SK-N-SH (cell line): ENCODE results near the gene DEAF1. TPM values are rescaled to one million over a fixed set of nuclear protein-coding genes. Genes with fewer than 3 reads are reported as not detected.

Source experiments
- CTCF ChIA-PET: fragments of 300-600, 350-600 bp; formaldehyde crosslinking; extraction: SDS; loops from one replicate; lab custom pipeline; 2021; lab: Yijun Ruan, JAX
- POLR2A ChIA-PET: fragments of 350-600 bp; sonication (Branson Sonifier 250); formaldehyde crosslinking; extraction: SDS; loops from one replicate; lab custom pipeline; 2020; ENCODE audit warnings: antibody characterized with exemption, inconsistent platforms; lab: Yijun Ruan, JAX
- DNase-seq: peaks from one replicate; pipeline ENCODE4 v3.0.0; 2012
- H2AFZ ChIP-seq: fragments of 200-600 bp; sonication (generic); 2 replicates; pipeline ENCODE4 v1.8.1; 2016; ENCODE audit warnings: antibody characterized with exemption, mild to moderate bottlenecking, low read depth
- H3F3A ChIP-seq: fragments of 200-600 bp; sonication (generic); replicated peaks from 2 replicates; pipeline ENCODE3; 2016; ENCODE audit warnings: antibody characterized with exemption, mild to moderate bottlenecking; ENCODE audit not compliant: insufficient read depth
- H3K27ac ChIP-seq, 2 experiments: fragments of 200-500 bp in 1 of 2; fragments of 200-600 bp in 1 of 2; sonication (Bioruptor generic) in 1 of 2; sonication (generic), shearing (Covaris generic) in 1 of 2; 2 replicates each; pipeline versions ENCODE4 v1.5.1 to v1.6.1; 2014 to 2016; ENCODE audit warnings: low read depth in 2 of 2, inconsistent platforms in 1 of 2, low read length in 1 of 2, mild to moderate bottlenecking in 1 of 2, mixed read lengths in 1 of 2
- H3K27me3 ChIP-seq: fragments of 200-600 bp; sonication (generic), shearing (Covaris generic); 2 replicates; pipeline ENCODE4 v1.6.1; 2016; ENCODE audit warnings: mixed run types; ENCODE audit not compliant: insufficient read depth
- H3K36me3 ChIP-seq, 2 experiments: fragments of 200-500 bp in 1 of 2; fragments of 200-600 bp in 1 of 2; sonication (Bioruptor generic) in 1 of 2; sonication (generic) in 1 of 2; replicated peaks in 1 of 2; 2 replicates each; pipeline versions ENCODE3 to v1.5.1; 2014 to 2016; ENCODE audit warnings: low read length in 1 of 2, mild to moderate bottlenecking in 1 of 2; ENCODE audit not compliant: insufficient read depth in 2 of 2, control insufficient read depth in 1 of 2
- H3K4me1 ChIP-seq, 2 experiments: fragments of 200-500 bp in 1 of 2; fragments of 200-600 bp in 1 of 2; sonication (Bioruptor generic) in 1 of 2; sonication (generic), shearing (Covaris generic) in 1 of 2; 2 replicates each; pipeline versions ENCODE4 v1.5.1 to v1.6.1; 2014 to 2016; ENCODE audit warnings: low read depth in 1 of 2, low read length in 1 of 2, mixed run types in 1 of 2; ENCODE audit not compliant: insufficient read depth in 2 of 2, control insufficient read depth in 1 of 2
- H3K4me2 ChIP-seq: fragments of 200-600 bp; sonication (generic), shearing (Covaris generic); 2 replicates; pipeline ENCODE4 v1.6.1; 2017; ENCODE audit warnings: mixed run types
- H3K4me3 ChIP-seq, 2 experiments: fragments of 200-500 bp in 1 of 2; fragments of 200-600 bp in 1 of 2; sonication (Bioruptor generic) in 1 of 2; sonication (generic), shearing (Covaris generic) in 1 of 2; 2 replicates each; pipeline versions ENCODE4 v1.5.1 to v1.8.1; 2014 to 2016; ENCODE audit warnings: low read depth in 2 of 2, inconsistent platforms in 1 of 2, low read length in 1 of 2, mild to moderate bottlenecking in 1 of 2, mixed read lengths in 1 of 2, moderate library complexity in 1 of 2
- H3K79me2 ChIP-seq: fragments of 200-600 bp; sonication (generic); 2 replicates; pipeline ENCODE4 v1.8.1; 2017; ENCODE audit warnings: mild to moderate bottlenecking; ENCODE audit not compliant: insufficient read depth
- H3K9ac ChIP-seq: fragments of 200-600 bp; sonication (generic); 2 replicates; pipeline ENCODE4 v1.6.1; 2017; ENCODE audit warnings: mixed run types
- H3K9me2 ChIP-seq: fragments of 200-600 bp; sonication (generic); 2 replicates; pipeline ENCODE4 v1.6.1; 2017; ENCODE audit warnings: mixed run types
- H3K9me3 ChIP-seq: fragments of 200-600 bp; sonication (generic); 2 replicates; pipeline ENCODE4 v1.6.1; 2017; ENCODE audit warnings: mixed run types, mild to moderate bottlenecking, moderate library complexity
- H4K20me1 ChIP-seq: fragments of 200-600 bp; sonication (generic); 2 replicates; pipeline ENCODE4 v1.6.1; 2017; ENCODE audit warnings: mild to moderate bottlenecking, mixed run types; ENCODE audit not compliant: insufficient read depth
- CHD2 ChIP-seq: fragments of 150-350 bp; IDR thresholded peaks from 2 replicates; pipeline ENCODE4 v1.6.1; 2018; ENCODE audit warnings: low read length; ENCODE audit not compliant: partially characterized antibody
- CTCF ChIP-seq: fragments of 200-600 bp; sonication (generic); IDR thresholded peaks from 2 replicates; pipeline ENCODE4 v1.6.1; 2017; ENCODE audit warnings: antibody characterized with exemption, mild to moderate bottlenecking, moderate library complexity
- FOSL2 ChIP-seq: IDR thresholded peaks from 2 replicates; pipeline ENCODE4 v1.4.0; 2012; ENCODE audit warnings: low read depth, mild to moderate bottlenecking, moderate library complexity, borderline replicate concordance
- FOXJ3 ChIP-seq: sonication (generic); formaldehyde crosslinking; IDR thresholded peaks from 2 replicates; pipeline ENCODE4 v1.5.1; 2020; ENCODE audit warnings: mild to moderate bottlenecking, missing genetic modification reagents
- GATA2 ChIP-seq: sonication (generic); formaldehyde crosslinking; IDR thresholded peaks from 2 replicates; pipeline ENCODE4 v1.5.0; 2020; ENCODE audit warnings: mild to moderate bottlenecking, missing genetic modification reagents
- MXI1 ChIP-seq: IDR thresholded peaks from 2 replicates; pipeline ENCODE4 v1.6.1; 2012; ENCODE audit warnings: mild to moderate bottlenecking, low read depth, low read length, improper control_type of control experiment
- NFIC ChIP-seq: IDR thresholded peaks from 2 replicates; pipeline ENCODE4 v1.4.0; 2012; ENCODE audit warnings: borderline replicate concordance
- POLR2AphosphoS5 ChIP-seq: IDR thresholded peaks from 2 replicates; pipeline ENCODE4 v1.6.1; 2012; ENCODE audit warnings: low read depth, low read length
- RAD21 ChIP-seq: IDR thresholded peaks from 2 replicates; pipeline ENCODE4 v1.6.1; 2012; ENCODE audit warnings: mild to moderate bottlenecking, low read length
- RCOR1 ChIP-seq: fragments of 150-350 bp; IDR thresholded peaks from 2 replicates; pipeline ENCODE4 v1.6.1; 2017; ENCODE audit warnings: antibody characterized with exemption, low read length
- RFX5 ChIP-seq: IDR thresholded peaks from 2 replicates; pipeline ENCODE4 v1.6.1; 2012; ENCODE audit warnings: mild to moderate bottlenecking, improper control_type of control experiment, low read length
- RXRA ChIP-seq: IDR thresholded peaks from 2 replicates; pipeline ENCODE4 v1.4.0; 2012; ENCODE audit warnings: low read depth, mild to moderate bottlenecking, borderline replicate concordance
- SMC3 ChIP-seq: IDR thresholded peaks from 2 replicates; pipeline ENCODE4 v1.6.1; 2012; ENCODE audit warnings: low read depth, low read length, improper control_type of control experiment
- TAF1 ChIP-seq: IDR thresholded peaks from 2 replicates; pipeline ENCODE4 v1.6.1; 2012; ENCODE audit warnings: low read depth, mild to moderate bottlenecking, low read length, moderate library complexity, borderline replicate concordance
- TCF12 ChIP-seq: IDR thresholded peaks from 2 replicates; pipeline ENCODE4 v1.4.0; 2012
- WGBS: methylation state at CpG from one replicate; pipeline ENCODE4 v1.1.6; 2017; ENCODE audit warnings: low lambda C conversion rate; 5-methylcytosine and 5-hydroxymethylcytosine counted together
- polyA plus RNA-seq, 3 experiments: library from polyadenylated mRNA; depleted of rRNA; stranded (reverse); fragments of >200 nt; gene quantifications; 2 replicates each; pipeline ENCODE4 v1.2.3, GENCODE V29; 2012
- TF ChIP-seq, protein P1 (sequence below): IDR thresholded peaks from 2 replicates; pipeline ENCODE4 v1.6.1; 2012; ENCODE audit warnings: mild to moderate bottlenecking, low read depth, low read length, moderate library complexity

DEAF1 gene
- polyA plus RNA-seq, 1 of the 3 experiments (the other 2 are of a cell fraction), result 40.6 TPM

GRCh38 chr11:659532-660085, 35.4 kb downstream of the DEAF1 start:
- Histone ChIP-seq H3K36me3 (peaks cover 3 to 35% of the 10 kb centered on the region in 2 experiments), H3K27me3 (no peaks in the 10 kb centered on the region), H3K9me3 (no peaks in the 10 kb centered on the region), H3K4me1 (no peaks in the 10 kb centered on the region), H4K20me1 (0 out of 2 replicates have a peak, but pooled peaks cover 4% of the 10 kb centered on the region), H3F3A (no peaks in the 10 kb centered on the region), H3K79me2 (no peaks in the 10 kb centered on the region), H2AFZ (no peak overlapping the region), H3K4me2 (no peak overlapping the region), H3K4me3 (no peak overlapping the region), H3K9ac (no peak overlapping the region), H3K9me2 (no peaks in the 10 kb centered on the region), H3K27ac (no peak overlapping the region)
- POLR2A ChIA-PET, result no interaction called here
- 93% methylated on average over 13 of the region's 16 CpGs for WGBS
- DNase-seq, result no peak
- CTCF ChIA-PET, result interaction anchor here (0.7 to 13.1 kb wide), 3 partner anchors 10 to 184 kb away, joined by 3 to 150 read pairs (median 3); no protein-coding TSS in a partner anchor
- TF ChIP-seq RAD21 (no peak), TCF12 (no peak), RCOR1 (no peak), TAF1 (no peak), CTCF (no peak), GATA2 (no peak), MXI1 (no peak), RFX5 (no peak)
- TF ChIP-seq, protein P1, sequence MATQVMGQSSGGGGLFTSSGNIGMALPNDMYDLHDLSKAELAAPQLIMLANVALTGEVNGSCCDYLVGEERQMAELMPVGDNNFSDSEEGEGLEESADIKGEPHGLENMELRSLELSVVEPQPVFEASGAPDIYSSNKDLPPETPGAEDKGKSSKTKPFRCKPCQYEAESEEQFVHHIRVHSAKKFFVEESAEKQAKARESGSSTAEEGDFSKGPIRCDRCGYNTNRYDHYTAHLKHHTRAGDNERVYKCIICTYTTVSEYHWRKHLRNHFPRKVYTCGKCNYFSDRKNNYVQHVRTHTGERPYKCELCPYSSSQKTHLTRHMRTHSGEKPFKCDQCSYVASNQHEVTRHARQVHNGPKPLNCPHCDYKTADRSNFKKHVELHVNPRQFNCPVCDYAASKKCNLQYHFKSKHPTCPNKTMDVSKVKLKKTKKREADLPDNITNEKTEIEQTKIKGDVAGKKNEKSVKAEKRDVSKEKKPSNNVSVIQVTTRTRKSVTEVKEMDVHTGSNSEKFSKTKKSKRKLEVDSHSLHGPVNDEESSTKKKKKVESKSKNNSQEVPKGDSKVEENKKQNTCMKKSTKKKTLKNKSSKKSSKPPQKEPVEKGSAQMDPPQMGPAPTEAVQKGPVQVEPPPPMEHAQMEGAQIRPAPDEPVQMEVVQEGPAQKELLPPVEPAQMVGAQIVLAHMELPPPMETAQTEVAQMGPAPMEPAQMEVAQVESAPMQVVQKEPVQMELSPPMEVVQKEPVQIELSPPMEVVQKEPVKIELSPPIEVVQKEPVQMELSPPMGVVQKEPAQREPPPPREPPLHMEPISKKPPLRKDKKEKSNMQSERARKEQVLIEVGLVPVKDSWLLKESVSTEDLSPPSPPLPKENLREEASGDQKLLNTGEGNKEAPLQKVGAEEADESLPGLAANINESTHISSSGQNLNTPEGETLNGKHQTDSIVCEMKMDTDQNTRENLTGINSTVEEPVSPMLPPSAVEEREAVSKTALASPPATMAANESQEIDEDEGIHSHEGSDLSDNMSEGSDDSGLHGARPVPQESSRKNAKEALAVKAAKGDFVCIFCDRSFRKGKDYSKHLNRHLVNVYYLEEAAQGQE, result no peak

DNA sequence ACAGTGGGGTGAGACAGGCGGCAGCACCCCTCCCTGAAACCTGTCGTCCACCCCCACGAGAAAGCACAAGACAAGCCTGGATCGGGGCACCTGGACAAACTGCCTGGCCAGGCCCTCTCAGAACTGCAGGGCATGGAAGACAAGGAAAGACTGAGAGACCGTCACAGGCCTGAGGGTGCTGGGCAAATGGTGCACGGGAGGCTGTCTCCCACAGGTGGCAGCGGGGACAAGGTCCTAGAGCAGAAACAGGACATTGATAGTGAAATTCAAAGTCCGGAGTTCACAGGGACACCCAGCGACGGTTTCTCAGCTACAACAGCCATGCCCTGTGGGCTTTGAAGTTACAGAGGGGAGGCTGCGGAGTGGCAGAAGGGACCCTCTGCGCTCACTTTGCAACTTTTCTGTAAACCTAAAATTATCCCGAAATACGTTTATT, 37.3 kb downstream of the DEAF1 start:
- 92% methylated on average over 14 of the region's 14 CpGs for WGBS
- H2AFZ ChIP-seq, result no peak overlapping the region
- POLR2A ChIA-PET, result no interaction called here
- TF ChIP-seq RXRA, result no peak
- TF ChIP-seq, protein P1, result no peak
- no peak for TF ChIP-seq FOSL2
- TF ChIP-seq FOXJ3 (CRISPR knock-in tag), result no peak
- TF ChIP-seq CHD2, result no peak
- TF ChIP-seq RFX5, result no peak
- TF ChIP-seq POLR2AphosphoS5, result no peak
- TF ChIP-seq SMC3, result no peak
- TF ChIP-seq NFIC, result no peak
- no peak for TF ChIP-seq MXI1
- TF ChIP-seq RCOR1, result no peak
- TF ChIP-seq TAF1, result no peak

More for the DNA sequence above, 37.3 kb downstream of the DEAF1 start:
- no peak overlapping the region for H3K27ac ChIP-seq
- 0 out of 2 replicates have a peak, but pooled peaks cover 4% of the 10 kb centered on the region for H4K20me1 ChIP-seq
- no peak overlapping the region for H3K4me2 ChIP-seq
- H3K9me2 ChIP-seq, result no peaks in the 10 kb centered on the region
- H3F3A ChIP-seq, result no peaks in the 10 kb centered on the region
- CTCF ChIA-PET, result interaction anchor here (1.3 to 13.1 kb wide), 2 partner anchors 67 to 103 kb away, joined by 3 to 150 read pairs; no protein-coding TSS in a partner anchor
- no peak for DNase-seq
- H3K36me3 ChIP-seq, result peaks cover 0 to 33% of the 10 kb centered on the region in 2 experiments
- H3K9ac ChIP-seq, result no peak overlapping the region
- no peaks in the 10 kb centered on the region for H3K9me3 ChIP-seq
- H3K79me2 ChIP-seq, result no peaks in the 10 kb centered on the region
- H3K4me3 ChIP-seq, result no peak overlapping the region
- H3K4me1 ChIP-seq, result no peaks in the 10 kb centered on the region
- H3K27me3 ChIP-seq, result no peaks in the 10 kb centered on the region
